SH-SY5Y (cell line): ENCODE data around the gene HBA2.

ENCODE experiments used
- GATA2 ChIP-seq: IDR thresholded peaks from 2 replicates; pipeline ENCODE4 v1.6.1; 2011; ENCODE audit warnings: mild to moderate bottlenecking, low read depth, low read length
- GATA3 ChIP-seq: IDR thresholded peaks from 2 replicates; pipeline ENCODE4 v1.6.1; 2011; ENCODE audit warnings: low read depth, mild to moderate bottlenecking, low read length, moderate library complexity

- no peak for TF ChIP-seq GATA2
- no peak for TF ChIP-seq GATA3
Measured at GRCh38 chr16:129075-129474, 43.6 kb upstream of the HBA2 start.
